Measurements from ENCODE around the gene CHRNG. TPM values are rescaled to one million over a fixed set of nuclear protein-coding genes. Genes with fewer than 3 reads are reported as not detected.
A peak's percentile ranks its signal among the peaks of the same experiment; 100 is the strongest.

Gene CHRNG
- total RNA-seq, 1 donor from 2014 or later = not detected

- ChIA-PET POLR2A (no interaction called here), CTCF (no interaction called here)
- TF ChIP-seq, protein P1, sequence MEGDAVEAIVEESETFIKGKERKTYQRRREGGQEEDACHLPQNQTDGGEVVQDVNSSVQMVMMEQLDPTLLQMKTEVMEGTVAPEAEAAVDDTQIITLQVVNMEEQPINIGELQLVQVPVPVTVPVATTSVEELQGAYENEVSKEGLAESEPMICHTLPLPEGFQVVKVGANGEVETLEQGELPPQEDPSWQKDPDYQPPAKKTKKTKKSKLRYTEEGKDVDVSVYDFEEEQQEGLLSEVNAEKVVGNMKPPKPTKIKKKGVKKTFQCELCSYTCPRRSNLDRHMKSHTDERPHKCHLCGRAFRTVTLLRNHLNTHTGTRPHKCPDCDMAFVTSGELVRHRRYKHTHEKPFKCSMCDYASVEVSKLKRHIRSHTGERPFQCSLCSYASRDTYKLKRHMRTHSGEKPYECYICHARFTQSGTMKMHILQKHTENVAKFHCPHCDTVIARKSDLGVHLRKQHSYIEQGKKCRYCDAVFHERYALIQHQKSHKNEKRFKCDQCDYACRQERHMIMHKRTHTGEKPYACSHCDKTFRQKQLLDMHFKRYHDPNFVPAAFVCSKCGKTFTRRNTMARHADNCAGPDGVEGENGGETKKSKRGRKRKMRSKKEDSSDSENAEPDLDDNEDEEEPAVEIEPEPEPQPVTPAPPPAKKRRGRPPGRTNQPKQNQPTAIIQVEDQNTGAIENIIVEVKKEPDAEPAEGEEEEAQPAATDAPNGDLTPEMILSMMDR (IDR thresholded peaks at IDR 0.05) = no peak
- intact Hi-C loops (cut with micrococcal nuclease) = no loop called here
- H3K9me3 Mint-ChIP-seq = no peaks in the 10 kb centered on the region
- no peaks in the 10 kb centered on the region for H3K36me3 Mint-ChIP-seq (ENCODE audit: low read depth)
- no peak overlapping the region for H3K27ac Mint-ChIP-seq
- peaks cover 23% of the 10 kb centered on the region for H3K27me3 Mint-ChIP-seq
- H3K4me3 Mint-ChIP-seq = no peak overlapping the region
- no peak for DNase-seq
- no peak for ATAC-seq (ENCODE audit: low read depth)
- H3K4me1 Mint-ChIP-seq = peaks cover under 1% of the 10 kb centered on the region
Observed at GRCh38 chr2:232497348-232497747, 42.1 kb upstream of the CHRNG start.

GRCh38 chr2:232498452-232498851, 41.0 kb upstream of the CHRNG start:
- CTCF ChIA-PET = no interaction called here
- peaks cover 27% of the 10 kb centered on the region for H3K27me3 Mint-ChIP-seq
- no peak overlapping the region for H3K27ac Mint-ChIP-seq
- POLR2A ChIA-PET = no interaction called here
- peaks cover 4% of the 10 kb centered on the region for H3K4me1 Mint-ChIP-seq
- ATAC-seq (ENCODE audit: low read depth) (no peak), DNase-seq (no peak)
- H3K4me3 Mint-ChIP-seq = no peak overlapping the region
- H3K36me3 Mint-ChIP-seq (ENCODE audit: low read depth) = no peaks in the 10 kb centered on the region
- TF ChIP-seq, protein P1 (IDR thresholded peaks at IDR 0.05) = no peak
- no peaks in the 10 kb centered on the region for H3K9me3 Mint-ChIP-seq
- intact Hi-C loops (cut with micrococcal nuclease) = no loop called here

DNA sequence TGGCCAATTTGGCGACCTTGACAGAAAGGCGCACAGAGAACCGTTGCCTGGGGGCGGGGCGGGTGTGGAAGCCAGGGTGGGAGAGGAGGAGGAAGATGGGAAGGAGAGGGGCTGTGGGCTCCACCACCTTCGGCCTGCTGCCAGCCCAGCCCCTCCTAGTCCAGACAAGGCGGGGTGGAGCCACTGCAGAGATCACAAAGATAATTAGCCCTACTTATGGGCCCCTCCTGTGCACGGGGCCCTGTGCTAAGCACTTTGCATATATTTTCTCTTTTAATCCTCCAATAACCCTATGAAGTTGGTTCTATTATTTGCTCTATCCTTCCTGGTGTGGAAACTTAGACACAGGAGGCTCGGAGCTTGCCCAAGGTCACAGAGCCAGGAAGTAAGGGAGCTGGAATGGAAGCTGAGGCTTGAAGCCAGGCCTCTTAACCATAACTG, 38.1 kb upstream of the CHRNG start:
- Mint-ChIP-seq H3K27me3 (peaks cover 43% of the 10 kb centered on the region), H3K9me3 (no peaks in the 10 kb centered on the region), H3K4me3 (no peak overlapping the region), H3K4me1 (peaks cover 8% of the 10 kb centered on the region), H3K36me3 (ENCODE audit: low read depth) (no peaks in the 10 kb centered on the region), H3K27ac (no peak overlapping the region)
- DNase-seq (no peak), ATAC-seq (ENCODE audit: low read depth) (no peak)
- TF ChIP-seq, protein P1 (IDR thresholded peaks at IDR 0.05) = no peak
- ChIA-PET CTCF (no interaction called here), POLR2A (no interaction called here)
- intact Hi-C loops (cut with micrococcal nuclease) = no loop called here

DNA sequence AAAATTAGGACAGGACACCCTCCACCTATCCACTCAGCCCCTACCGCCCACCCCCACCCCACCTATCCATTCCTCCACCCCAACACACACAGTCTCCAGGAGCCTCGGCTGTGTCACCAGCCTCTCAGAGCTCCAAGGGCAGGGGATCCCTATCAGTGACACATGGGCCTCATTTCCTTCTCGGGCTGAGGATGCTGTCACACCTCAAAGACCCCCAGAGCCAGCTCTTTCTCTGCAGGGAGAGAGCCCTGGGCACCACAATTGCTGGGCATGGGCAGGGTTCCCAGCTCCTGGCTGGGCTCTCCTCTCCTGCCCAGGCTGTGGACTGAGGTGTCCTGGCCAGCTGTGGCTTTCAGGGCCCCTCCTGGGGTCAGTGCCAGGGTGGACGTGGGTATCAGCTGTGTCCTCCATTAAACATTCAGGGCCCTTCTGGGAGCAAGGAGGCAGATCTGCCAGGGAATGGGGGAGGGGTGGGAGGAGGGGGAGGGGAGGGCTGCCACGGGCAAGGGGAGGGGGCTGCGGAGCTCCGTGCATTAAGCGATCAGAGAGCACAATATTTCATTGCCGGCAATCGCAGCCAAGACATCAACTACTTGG, 37.6 kb upstream of the CHRNG start:
- Mint-ChIP-seq H3K27ac (no peak overlapping the region), H3K36me3 (ENCODE audit: low read depth) (no peaks in the 10 kb centered on the region), H3K4me1 (peaks cover 8% of the 10 kb centered on the region), H3K27me3 (peaks cover 43% of the 10 kb centered on the region), H3K9me3 (no peaks in the 10 kb centered on the region), H3K4me3 (no peak overlapping the region)
- ATAC-seq (ENCODE audit: low read depth) = no peak
- POLR2A ChIA-PET = no interaction called here
- TF ChIP-seq, protein P1 (IDR thresholded peaks at IDR 0.05) = no peak
- no peak for DNase-seq
- CTCF ChIA-PET = no interaction called here
- intact Hi-C loops (cut with micrococcal nuclease) = no loop called here

DNA sequence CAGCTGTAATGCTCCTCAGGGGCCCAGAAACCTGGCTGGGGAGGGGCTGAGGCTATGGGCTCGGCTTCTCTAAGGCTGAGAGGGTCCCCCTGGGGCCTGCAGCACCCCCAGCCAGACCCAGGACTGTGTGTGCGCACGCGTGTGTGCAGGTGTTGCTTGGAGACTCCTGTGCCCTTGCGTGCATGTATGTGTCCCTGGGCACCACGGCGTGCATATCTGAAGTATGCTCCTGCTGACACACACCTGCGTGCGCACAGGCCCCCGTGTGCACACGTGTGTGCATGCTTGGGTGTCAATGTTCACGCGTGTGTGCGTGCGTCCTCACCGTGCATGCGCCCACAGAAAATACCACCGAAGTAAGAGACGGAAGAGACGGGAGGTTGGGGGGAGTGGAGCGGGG, 37.0 kb upstream of the CHRNG start:
- DNase-seq (no peak), ATAC-seq (ENCODE audit: low read depth) (peak; percentile 47)
- TF ChIP-seq, protein P1 (IDR thresholded peaks at IDR 0.05) = no peak
- POLR2A ChIA-PET = no interaction called here
- Mint-ChIP-seq H3K27me3 (peaks cover 46% of the 10 kb centered on the region), H3K9me3 (no peaks in the 10 kb centered on the region), H3K36me3 (ENCODE audit: low read depth) (no peaks in the 10 kb centered on the region), H3K4me3 (peak overlapping the region; percentile 74), H3K4me1 (peaks cover 8% of the 10 kb centered on the region), H3K27ac (no peak overlapping the region)
- CTCF ChIA-PET = no interaction called here
- intact Hi-C loops (cut with micrococcal nuclease) = no loop called here
